ENCODE measurements around the gene GSTA1.
"Not testable (repeated sequence)": the region's sequence is repeated elsewhere in the genome, so short reads cannot be mapped to it uniquely, and the experiment has no call there.

The GSTA1 gene

DNA sequence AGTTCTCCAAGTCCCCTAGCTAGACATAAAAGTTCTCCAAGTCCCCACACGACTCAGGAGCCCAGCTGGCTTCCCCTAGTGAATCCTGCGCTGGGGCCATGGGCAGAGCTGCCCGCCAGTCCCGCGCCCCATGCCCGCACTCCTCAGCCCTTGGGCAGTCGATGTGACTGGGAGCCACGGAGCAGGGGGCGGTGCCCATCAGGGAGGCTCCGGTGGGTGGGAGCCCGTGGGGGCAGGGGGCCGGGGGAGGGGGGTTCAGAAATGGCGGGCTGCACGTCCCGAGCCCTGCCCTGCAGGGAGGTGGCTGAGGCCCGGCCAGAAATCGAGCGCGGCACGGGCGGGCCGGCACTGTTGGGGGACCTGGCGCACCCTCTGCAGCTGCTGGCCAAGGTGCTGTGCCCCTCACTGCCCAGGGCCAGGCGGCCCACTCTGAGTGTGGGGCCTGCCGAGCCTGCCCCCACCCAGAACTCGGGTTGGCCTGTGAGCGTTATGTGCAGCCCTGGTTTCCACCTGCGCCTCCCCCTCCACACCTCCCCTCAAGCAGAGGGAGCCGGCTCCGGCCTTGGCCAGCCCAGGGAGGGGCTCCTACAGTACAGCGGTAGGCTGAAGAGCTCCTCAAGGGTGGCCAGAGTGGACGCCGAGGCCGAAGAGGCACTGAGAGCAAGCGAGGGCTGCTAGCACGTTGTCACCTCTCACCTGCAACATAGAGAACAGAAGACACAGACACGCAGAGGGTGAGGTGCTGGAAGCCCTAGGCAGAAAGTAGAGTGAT lies 25.6 kb upstream of the GSTA1 start:
- H3K4me3 ChIP-seq (ENCODE audit: low read depth, low read length): no peak overlapping the region
- TF ChIP-seq, protein P1, sequence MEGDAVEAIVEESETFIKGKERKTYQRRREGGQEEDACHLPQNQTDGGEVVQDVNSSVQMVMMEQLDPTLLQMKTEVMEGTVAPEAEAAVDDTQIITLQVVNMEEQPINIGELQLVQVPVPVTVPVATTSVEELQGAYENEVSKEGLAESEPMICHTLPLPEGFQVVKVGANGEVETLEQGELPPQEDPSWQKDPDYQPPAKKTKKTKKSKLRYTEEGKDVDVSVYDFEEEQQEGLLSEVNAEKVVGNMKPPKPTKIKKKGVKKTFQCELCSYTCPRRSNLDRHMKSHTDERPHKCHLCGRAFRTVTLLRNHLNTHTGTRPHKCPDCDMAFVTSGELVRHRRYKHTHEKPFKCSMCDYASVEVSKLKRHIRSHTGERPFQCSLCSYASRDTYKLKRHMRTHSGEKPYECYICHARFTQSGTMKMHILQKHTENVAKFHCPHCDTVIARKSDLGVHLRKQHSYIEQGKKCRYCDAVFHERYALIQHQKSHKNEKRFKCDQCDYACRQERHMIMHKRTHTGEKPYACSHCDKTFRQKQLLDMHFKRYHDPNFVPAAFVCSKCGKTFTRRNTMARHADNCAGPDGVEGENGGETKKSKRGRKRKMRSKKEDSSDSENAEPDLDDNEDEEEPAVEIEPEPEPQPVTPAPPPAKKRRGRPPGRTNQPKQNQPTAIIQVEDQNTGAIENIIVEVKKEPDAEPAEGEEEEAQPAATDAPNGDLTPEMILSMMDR (conservative IDR thresholded peaks at IDR 0.05; ENCODE audit: low read depth, low read length): no peak
- DNase-seq (ENCODE audit: low read depth): no peak

GRCh38 chr6:52828621-52829020 lies 25.0 kb upstream of the GSTA1 start:
- not testable (repeated sequence) for DNase-seq (ENCODE audit: low read depth); H3K4me3 ChIP-seq (ENCODE audit: low read depth, low read length)

GRCh38 chr6:52827073-52827783 lies 23.6 kb upstream of the GSTA1 start:
- H3K4me3 ChIP-seq (ENCODE audit: low read depth, low read length); DNase-seq (ENCODE audit: low read depth): not testable (repeated sequence)

GRCh38 chr6:52826513-52826912 lies 22.9 kb upstream of the GSTA1 start:
- H3K4me3 ChIP-seq (ENCODE audit: low read depth, low read length): no peak overlapping the region
- TF ChIP-seq, protein P1 (conservative IDR thresholded peaks at IDR 0.05; ENCODE audit: low read depth, low read length): no peak
- no peak for DNase-seq (ENCODE audit: low read depth)

DNA sequence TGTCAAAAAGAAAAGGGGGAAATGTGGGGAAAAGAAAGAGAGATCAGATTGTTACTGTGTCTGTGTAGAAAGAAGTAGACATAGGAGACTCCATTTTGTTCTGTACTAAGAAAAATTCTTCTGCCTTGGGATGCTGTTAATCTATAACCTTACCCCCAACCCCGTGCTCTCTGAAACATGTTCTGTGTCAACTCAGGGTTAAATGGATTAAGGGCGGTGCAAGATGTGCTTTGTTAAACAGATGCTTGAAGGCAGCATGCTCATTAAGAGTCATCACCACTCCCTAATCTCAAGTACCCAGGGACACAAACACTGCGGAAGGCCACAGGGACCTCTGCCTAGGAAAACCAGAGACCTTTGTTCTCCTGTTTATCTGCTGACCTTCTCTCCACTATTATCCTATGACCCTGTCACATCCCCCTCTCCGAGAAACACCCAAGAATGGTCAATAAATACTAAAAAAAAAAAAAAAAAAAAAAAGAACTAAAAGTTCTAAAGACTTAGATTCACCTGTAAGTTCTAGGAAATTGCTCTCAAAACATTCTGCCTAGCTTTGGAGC lies 22.4 kb upstream of the GSTA1 start:
- not testable (repeated sequence) for H3K4me3 ChIP-seq (ENCODE audit: low read depth, low read length); DNase-seq (ENCODE audit: low read depth)

DNA sequence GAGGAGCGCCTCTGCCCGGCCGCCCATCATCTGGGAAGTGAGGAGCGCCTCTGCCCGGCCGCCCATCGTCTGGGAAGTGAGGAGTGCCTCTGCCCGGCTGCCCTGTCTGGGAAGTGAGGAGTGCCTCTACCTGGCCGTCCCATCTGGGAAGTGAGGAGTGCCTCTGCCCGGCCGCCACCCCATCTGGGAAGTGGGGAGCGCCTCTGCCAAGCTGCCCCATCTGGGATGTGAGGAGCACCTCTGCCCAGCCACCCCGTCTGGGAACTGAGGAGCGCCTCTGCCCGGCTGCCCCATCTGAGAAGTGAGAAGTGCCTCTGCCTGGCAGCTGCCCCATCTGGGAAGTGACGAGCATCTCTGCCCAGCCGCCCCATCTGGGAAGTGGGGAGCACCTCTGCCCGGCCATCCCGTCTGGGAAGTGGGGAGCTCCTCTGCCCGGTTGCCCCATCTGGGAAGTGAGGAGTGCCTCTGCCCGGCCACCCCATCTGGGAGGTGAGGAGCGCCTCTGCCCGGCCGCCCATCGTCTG lies 21.7 kb upstream of the GSTA1 start:
- H3K4me3 ChIP-seq (ENCODE audit: low read depth, low read length): not testable (repeated sequence)

GRCh38 chr6:52821842-52822241 lies 18.2 kb upstream of the GSTA1 start:
- H3K4me3 ChIP-seq (ENCODE audit: low read depth, low read length): no peak overlapping the region
- DNase-seq (ENCODE audit: low read depth): no peak
- TF ChIP-seq, protein P1 (conservative IDR thresholded peaks at IDR 0.05; ENCODE audit: low read depth, low read length): no peak

More for the DNA sequence above, 21.7 kb upstream of the GSTA1 start:
- not testable (repeated sequence) for DNase-seq (ENCODE audit: low read depth)

DNA sequence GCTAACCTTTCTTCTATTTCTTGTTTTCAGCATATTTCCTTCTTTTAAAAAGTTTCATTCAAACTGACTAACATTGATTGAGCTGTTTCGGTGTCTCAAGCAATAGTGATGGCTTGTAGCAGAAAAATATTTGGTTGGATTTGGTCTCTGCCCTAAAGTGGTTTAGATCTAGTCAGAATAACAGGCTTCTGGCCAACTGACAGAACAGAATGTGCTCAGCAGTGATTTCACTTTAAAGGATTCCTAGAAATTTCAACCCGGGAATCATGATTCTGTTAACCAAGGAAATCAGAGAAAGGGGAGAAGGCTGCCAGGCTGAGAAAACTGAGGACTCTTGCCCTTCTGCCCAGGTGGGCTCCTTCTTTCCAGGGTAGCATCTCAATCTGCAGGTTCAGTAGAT lies 16.6 kb upstream of the GSTA1 start:
- DNase-seq (ENCODE audit: low read depth): peak; percentile 41
- TF ChIP-seq, protein P1 (conservative IDR thresholded peaks at IDR 0.05; ENCODE audit: low read depth, low read length): no peak

More for the DNA sequence above, 16.6 kb upstream of the GSTA1 start:
- H3K4me3 ChIP-seq (ENCODE audit: low read depth, low read length): no peak overlapping the region

Data from choroid plexus epithelial cell (primary cell).